Uterus (tissue), 4 donors: ENCODE results near the gene RPL3. TPM values are rescaled to one million over a fixed set of nuclear protein-coding genes. Genes with fewer than 3 reads are reported as not detected.
A peak's percentile ranks its signal among the peaks of the same experiment; 100 is the strongest.

Experiments used
- DNase-seq, 2 donors: peaks; one replicate each; pipeline ENCODE4 v3.0.0-alpha.2; 2019 to 2020
- H3K27ac ChIP-seq, 2 donors: fragments of 200-600 bp; sonication (generic); 1 replicate in 1 of 2; 2 replicates in 1 of 2; pipeline ENCODE4 v1.5.1; 2016 to 2018
- H3K27me3 ChIP-seq, 2 donors: fragments of 200-600 bp; sonication (generic); one replicate each; pipeline ENCODE4 v1.5.1; 2018 to 2019; ENCODE audit warnings: control low read depth in 1 of 2
- H3K36me3 ChIP-seq, 2 donors: fragments of 200-600 bp; sonication (generic); one replicate each; pipeline ENCODE4 v1.5.1; 2019; ENCODE audit warnings: control low read depth in 1 of 2
- H3K4me1 ChIP-seq, 2 donors: fragments of 200-600 bp; sonication (generic); one replicate each; pipeline ENCODE4 v1.5.1; 2018 to 2019; ENCODE audit warnings: control low read depth in 1 of 2
- H3K4me3 ChIP-seq, 2 donors: fragments of 200-600 bp; sonication (generic); 1 replicate in 1 of 2; 2 replicates in 1 of 2; pipeline ENCODE4 v1.5.1; 2018 to 2019; ENCODE audit warnings: mild to moderate bottlenecking in 1 of 2
- H3K9me3 ChIP-seq, 2 donors: fragments of 200-600 bp; sonication (generic); one replicate each; pipeline ENCODE4 v1.5.1; 2019; ENCODE audit warnings: control low read depth in 1 of 2
- POLR2A ChIP-seq, 2 donors: fragments of 450-650 bp; IDR thresholded peaks; one replicate each; pipeline ENCODE4 v1.6.1; 2016; ENCODE audit warnings: antibody characterized with exemption in 2 of 2, mild to moderate bottlenecking in 1 of 2, moderate library complexity in 1 of 2
- intact Hi-C: fragments of 100-400 bp; cut with DNase I; formaldehyde crosslinking; loops from one replicate; pipeline ENCODE4 v1.15.1; 2023; ENCODE audit warnings: low total_unique reads
- small RNA-seq: library from RNA; depleted of rRNA; stranded (forward); fragments of <200 nt; gene quantifications from one replicate; pipeline ENCODE3, GENCODE V24; 2016
- total RNA-seq, 4 donors: library from RNA; depleted of rRNA in 3 of 4; stranded (reverse); fragments of >200 nt in 3 of 4; gene quantifications; one replicate each; pipeline versions ENCODE4 v1.1.0 to v1.2.4, GENCODE V29; 2014 to 2023
- TF ChIP-seq, protein P1 (sequence below), 4 experiments: fragments of 200-600 bp in 2 of 4; fragments of 450-650 bp in 2 of 4; sonication (generic) in 2 of 4; IDR thresholded peaks; one replicate each; pipeline ENCODE4 v1.5.1; 2016 to 2019; ENCODE audit warnings: antibody characterized with exemption in 4 of 4, mild to moderate bottlenecking in 2 of 4, moderate library complexity in 1 of 4
- donor health status: DM: yes; HTN: yes; CAD: no.

The RPL3 gene
- total RNA-seq, 4 donors from 2014 or later: 1,498 to 2,840 (median 2,333) TPM

DNA sequence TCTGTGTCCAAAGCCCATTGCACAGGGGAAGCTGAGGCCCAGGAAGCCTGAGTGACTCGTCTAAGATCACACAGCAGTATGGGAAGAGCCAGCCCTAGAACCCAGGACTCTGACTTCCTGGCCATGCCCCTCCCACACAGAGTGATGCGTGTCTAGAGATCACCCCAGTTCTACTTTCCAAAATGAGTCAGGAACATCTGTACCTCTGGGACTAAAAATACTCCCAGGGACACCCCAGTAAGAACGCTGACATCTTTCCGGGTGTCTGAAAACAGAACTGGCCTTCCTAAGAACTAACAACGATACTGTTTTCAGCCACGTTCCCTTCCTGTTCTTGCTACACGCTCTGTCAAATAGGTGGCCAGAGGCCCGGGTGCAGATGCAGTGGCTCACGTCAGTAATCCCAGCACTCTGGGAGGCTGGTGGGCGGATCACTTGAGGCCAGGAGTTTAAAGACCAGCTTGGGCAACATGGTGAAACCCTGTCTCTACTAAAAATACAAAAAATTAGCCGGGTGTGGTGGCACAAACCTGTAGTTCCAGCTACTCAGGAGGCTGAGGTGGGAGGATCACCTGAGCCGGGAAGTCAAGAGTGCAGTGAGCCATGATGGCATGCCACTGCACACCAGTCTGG lies 52.9 kb downstream of the RPL3 start:
- Histone ChIP-seq H3K27me3 (no peaks in the 10 kb centered on the region), H3K4me3 (no peak overlapping the region), H3K27ac (no peak overlapping the region), H3K4me1 (no peaks in the 10 kb centered on the region), H3K36me3 (no peaks in the 10 kb centered on the region), H3K9me3 (peaks cover 0 to 4% of the 10 kb centered on the region in 2 donors)
- no peak for DNase-seq
- intact Hi-C loops: no loop called here
- TF ChIP-seq, protein P1, sequence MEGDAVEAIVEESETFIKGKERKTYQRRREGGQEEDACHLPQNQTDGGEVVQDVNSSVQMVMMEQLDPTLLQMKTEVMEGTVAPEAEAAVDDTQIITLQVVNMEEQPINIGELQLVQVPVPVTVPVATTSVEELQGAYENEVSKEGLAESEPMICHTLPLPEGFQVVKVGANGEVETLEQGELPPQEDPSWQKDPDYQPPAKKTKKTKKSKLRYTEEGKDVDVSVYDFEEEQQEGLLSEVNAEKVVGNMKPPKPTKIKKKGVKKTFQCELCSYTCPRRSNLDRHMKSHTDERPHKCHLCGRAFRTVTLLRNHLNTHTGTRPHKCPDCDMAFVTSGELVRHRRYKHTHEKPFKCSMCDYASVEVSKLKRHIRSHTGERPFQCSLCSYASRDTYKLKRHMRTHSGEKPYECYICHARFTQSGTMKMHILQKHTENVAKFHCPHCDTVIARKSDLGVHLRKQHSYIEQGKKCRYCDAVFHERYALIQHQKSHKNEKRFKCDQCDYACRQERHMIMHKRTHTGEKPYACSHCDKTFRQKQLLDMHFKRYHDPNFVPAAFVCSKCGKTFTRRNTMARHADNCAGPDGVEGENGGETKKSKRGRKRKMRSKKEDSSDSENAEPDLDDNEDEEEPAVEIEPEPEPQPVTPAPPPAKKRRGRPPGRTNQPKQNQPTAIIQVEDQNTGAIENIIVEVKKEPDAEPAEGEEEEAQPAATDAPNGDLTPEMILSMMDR (IDR thresholded peaks at IDR 0.05): no peak
- no peak for TF ChIP-seq POLR2A (IDR thresholded peaks at IDR 0.05)

DNA sequence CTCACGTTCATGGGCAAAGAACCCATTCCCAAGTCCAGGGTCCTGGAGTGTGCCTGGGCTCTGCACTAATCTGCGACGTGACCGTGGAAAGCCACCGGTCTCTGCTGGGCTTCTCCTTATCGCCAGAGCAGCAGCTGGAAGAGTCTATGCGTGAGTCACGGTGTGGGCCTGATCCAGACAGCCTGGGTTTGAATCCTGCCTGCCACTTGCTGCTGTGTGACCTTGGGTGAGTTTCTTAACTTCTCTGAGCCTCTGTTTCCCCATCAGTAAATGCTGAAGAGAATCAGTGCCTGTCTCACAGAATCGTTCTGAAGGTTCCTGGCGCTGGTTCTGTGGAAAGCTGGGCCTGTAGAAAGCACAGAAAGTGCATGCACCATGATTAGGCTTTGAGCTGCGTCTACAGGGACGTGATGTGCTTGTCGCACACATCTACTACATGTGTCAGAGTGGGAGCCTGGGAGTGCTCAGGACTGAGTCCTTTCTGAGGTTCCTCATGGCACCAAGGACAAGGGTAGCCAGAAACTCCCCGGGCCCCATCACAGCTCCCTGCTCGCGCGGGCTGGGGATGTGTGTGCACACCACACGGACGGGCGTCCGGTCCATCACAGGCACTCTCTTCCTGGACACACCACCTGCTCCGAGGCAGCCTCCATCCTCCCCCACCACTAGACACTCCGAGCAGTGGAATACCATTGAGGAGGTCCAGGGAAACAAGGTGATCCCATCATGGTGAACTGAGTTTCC lies 54.1 kb downstream of the RPL3 start:
- no peaks in the 10 kb centered on the region for H3K4me1 ChIP-seq
- H3K27me3 ChIP-seq: no peaks in the 10 kb centered on the region
- H3K4me3 ChIP-seq: no peak overlapping the region
- no peak for DNase-seq
- H3K9me3 ChIP-seq: peaks cover 0 to 5% of the 10 kb centered on the region in 2 donors
- TF ChIP-seq POLR2A (IDR thresholded peaks at IDR 0.05): no peak
- TF ChIP-seq, protein P1 (IDR thresholded peaks at IDR 0.05): no peak
- intact Hi-C loops: no loop called here
- H3K36me3 ChIP-seq: no peaks in the 10 kb centered on the region
- H3K27ac ChIP-seq: no peak overlapping the region

DNA sequence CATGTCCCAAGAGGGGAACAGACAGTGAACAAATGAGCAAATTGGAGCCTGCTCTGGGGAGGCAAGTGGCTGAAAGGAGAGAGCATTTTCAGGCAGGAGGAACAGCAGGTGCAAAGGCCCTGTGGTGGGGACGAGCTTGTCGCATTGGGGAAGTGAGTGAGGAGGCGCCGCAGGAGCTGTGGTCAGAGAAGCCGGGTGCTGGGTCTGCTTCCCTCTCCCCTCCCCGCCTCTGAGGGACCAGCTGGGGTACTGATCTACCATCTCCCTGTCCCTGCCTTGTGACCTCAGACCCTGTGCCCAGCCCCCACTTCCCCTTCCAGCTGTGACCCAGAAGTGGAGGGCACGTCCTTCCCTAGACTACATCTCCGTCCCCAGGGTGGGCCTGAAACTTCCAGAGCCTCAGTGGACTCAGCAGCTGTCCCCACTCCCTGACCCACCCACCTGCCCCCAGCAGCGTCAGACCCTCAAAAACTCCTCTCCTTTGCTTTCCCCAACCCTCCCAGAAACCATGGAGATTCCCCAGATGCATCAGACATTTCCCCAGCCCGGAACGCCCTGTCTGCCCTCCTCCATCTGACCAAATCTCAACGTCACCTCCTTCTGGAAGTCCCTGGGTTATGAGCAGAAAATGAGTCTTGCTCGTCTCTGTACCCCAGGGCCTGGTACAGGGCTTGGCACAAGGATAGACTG lies 54.9 kb downstream of the RPL3 start:
- Histone ChIP-seq H3K4me1 (no peaks in the 10 kb centered on the region), H3K27ac (no peak overlapping the region), H3K4me3 (no peak overlapping the region), H3K36me3 (no peaks in the 10 kb centered on the region), H3K9me3 (peaks cover 0 to 5% of the 10 kb centered on the region in 2 donors), H3K27me3 (no peaks in the 10 kb centered on the region)
- intact Hi-C loops: no loop called here
- no peak for TF ChIP-seq POLR2A (IDR thresholded peaks at IDR 0.05)
- TF ChIP-seq, protein P1 (IDR thresholded peaks at IDR 0.05): no peak
- no peak for DNase-seq

DNA sequence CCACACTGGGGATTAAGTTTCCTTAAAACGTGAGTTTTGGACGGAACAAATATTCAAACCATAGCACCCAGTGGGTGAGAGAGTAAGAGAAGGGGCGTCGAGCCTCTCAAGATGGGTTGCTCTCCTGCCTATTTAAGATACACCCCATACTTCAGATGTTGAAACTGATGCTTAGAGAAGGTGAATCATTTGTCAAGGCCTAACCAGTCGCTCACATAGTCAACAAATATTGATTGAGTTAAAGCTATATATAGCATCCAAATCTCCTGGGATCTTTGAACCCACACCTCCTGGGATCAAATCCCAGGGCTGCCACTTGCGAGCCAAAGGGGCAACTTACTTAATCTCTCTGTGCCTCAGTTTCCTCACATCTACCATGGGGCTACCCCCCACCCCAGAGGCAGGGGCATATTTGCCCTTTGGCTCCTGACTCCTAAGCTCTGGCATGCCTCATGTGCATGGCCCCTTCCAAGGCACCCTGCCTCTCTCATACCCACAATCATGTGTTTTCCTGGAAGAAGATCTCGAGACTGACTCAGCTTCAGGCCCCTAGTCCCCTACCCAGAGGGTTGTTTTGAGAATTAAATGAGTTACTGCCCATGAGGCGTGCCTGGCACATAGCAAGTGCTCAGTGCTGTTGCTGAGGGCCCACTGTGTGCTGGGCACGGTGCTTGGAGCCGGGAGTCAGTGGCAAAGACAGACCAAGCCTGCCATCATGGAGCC lies 55.6 kb downstream of the RPL3 start:
- Histone ChIP-seq H3K36me3 (no peaks in the 10 kb centered on the region), H3K4me3 (no peak overlapping the region), H3K9me3 (peaks cover 0 to 5% of the 10 kb centered on the region in 2 donors), H3K27ac (no peak overlapping the region), H3K4me1 (no peaks in the 10 kb centered on the region), H3K27me3 (no peaks in the 10 kb centered on the region)
- TF ChIP-seq POLR2A (IDR thresholded peaks at IDR 0.05): no peak
- TF ChIP-seq, protein P1 (IDR thresholded peaks at IDR 0.05): no peak
- no peak for DNase-seq
- intact Hi-C loops: no loop called here

Small RNA genes lying within 50 kb of the gene (small RNA-seq; reads per million reads assigned to genes)
- not detected for gene SNORD43
- gene SNORD83A: 7,211 reads per million, percentile 99 among the genes with 10 or more reads in this experiment
- not detected for gene SNORD83B

Other genes with a start within 250 kb of the RPL3 start
- gene APOBEC3G, start 242.3 kb downstream of the RPL3 start, total RNA-seq: 10 to 100 TPM in 3 of 4 donors, 1 to 10 TPM in 1; 5.9 to 36.1 (median 21.6) TPM
- gene APOBEC3H, start 222.4 kb downstream of the RPL3 start, total RNA-seq: under 1 TPM in 1 of 4 donors, not detected in 3; 0.69 TPM
- 100 to 1,000 TPM in 2 of 4 donors, 10 to 100 TPM in 2; 16.0 to 128 (median 102) TPM for gene CBX7, start 166.9 kb downstream of the RPL3 start, total RNA-seq
- gene PDGFB, start 74.6 kb downstream of the RPL3 start, total RNA-seq: 10 to 100 TPM in 1 of 4 donors, 1 to 10 TPM in 3; 2.0 to 24.8 (median 5.6) TPM
- 10 to 100 TPM; 12.9 to 57.9 (median 35.4) TPM for gene SYNGR1, start 30.4 kb upstream of the RPL3 start, total RNA-seq
- gene TAB1, start 80.2 kb upstream of the RPL3 start, total RNA-seq: 10 to 100 TPM; 23.0 to 44.0 (median 42.0) TPM
- 10 to 100 TPM in 1 of 4 donors, 1 to 10 TPM in 1, under 1 TPM in 1, not detected in 1; 0.26 to 11.8 (median 9.5) TPM for gene MGAT3, start 137.4 kb upstream of the RPL3 start, total RNA-seq
- 10 to 100 TPM in 3 of 4 donors, 1 to 10 TPM in 1; 6.9 to 23.3 (median 20.6) TPM for gene MIEF1, start 182.7 kb upstream of the RPL3 start, total RNA-seq
- 100 to 1,000 TPM; 105 to 351 (median 293) TPM for gene ATF4, start 200.9 kb upstream of the RPL3 start, total RNA-seq
- 100 to 1,000 TPM in 1 of 4 donors, 10 to 100 TPM in 3; 24.5 to 125 (median 50.7) TPM for gene RPS19BP1, start 213.1 kb upstream of the RPL3 start, total RNA-seq